ENCODE results near the gene ELN. TPM values are rescaled to one million over a fixed set of nuclear protein-coding genes. Genes with fewer than 3 reads are reported as not detected.

ELN gene
- total RNA-seq, 1 experiment from 2014 or later, result 0.26 TPM

- H3K4me1 ChIP-seq (ENCODE audit: control insufficient read depth, insufficient read depth, low read length), result peaks cover 8% of the 10 kb centered on the region; the same call in 1 of the 2 replicates
- no peak for ATAC-seq
- H3K9me3 ChIP-seq (ENCODE audit: control insufficient read depth, insufficient read depth, low read depth, low read length), result no peaks in the 10 kb centered on the region
- H3K27ac ChIP-seq (ENCODE audit: low read length), result no peak overlapping the region
- TF ChIP-seq TCF7L2 (IDR thresholded peaks at IDR 0.05; ENCODE audit: low read depth, low read length), result no peak
- TF ChIP-seq REST (IDR thresholded peaks at IDR 0.05; ENCODE audit: insufficient read depth in 1 of 2, low read depth in 2 of 2, low read length in 1 of 2), result no peak
- TF ChIP-seq CTCF (IDR thresholded peaks at IDR 0.05), result no peak
- no peak for TF ChIP-seq SIN3A (IDR thresholded peaks at IDR 0.05; ENCODE audit: borderline replicate concordance, insufficient read depth, low read depth, low read length)
- no peak for TF ChIP-seq POLR2AphosphoS5 (IDR thresholded peaks at IDR 0.05; ENCODE audit: low read depth, low read length)
- in situ Hi-C loops (cut with HindIII; ENCODE audit: low pct_unique_long_range_greater_than_20kb, low sequenced_read_pairs) (no loop called here), intact Hi-C loops (cut with micrococcal nuclease; ENCODE audit: unreplicated experiment) (no loop called here)
- CTCF ChIA-PET, result no interaction called here
- BruUV-seq (replicated peaks), result no TSS peak
- no peaks in the 10 kb centered on the region for H3K36me3 ChIP-seq (ENCODE audit: control insufficient read depth, insufficient read depth, low read length)
- H3K27me3 ChIP-seq (ENCODE audit: control insufficient read depth, insufficient read depth, low read length), result no peaks in the 10 kb centered on the region
- POLR2A ChIA-PET, result no interaction called here
- H3K4me3 ChIP-seq (ENCODE audit: low read depth in 2 of 2, low read length in 2 of 2), result no peak overlapping the region
- no peak for DNase-seq (ENCODE audit: low read depth, low spot score)
Observed at GRCh38 chr7:73981933-73982332, 46.0 kb upstream of the ELN start.

GRCh38 chr7:73983437-73984164 lies 44.4 kb upstream of the ELN start:
- no TSS peak for BruUV-seq (replicated peaks)
- peaks cover 5% of the 10 kb centered on the region; the same call in 1 of the 2 replicates for H3K4me1 ChIP-seq (ENCODE audit: control insufficient read depth, insufficient read depth, low read length)
- H3K4me3 ChIP-seq (ENCODE audit: low read depth in 2 of 2, low read length in 2 of 2), result no peak overlapping the region
- no peak for DNase-seq (ENCODE audit: low read depth, low spot score)
- H3K27me3 ChIP-seq (ENCODE audit: control insufficient read depth, insufficient read depth, low read length), result no peaks in the 10 kb centered on the region
- POLR2A ChIA-PET, result interaction anchor here (0.7 kb wide), 2 partner anchors 87 to 139 kb away, joined by 4 to 9 read pairs; no protein-coding TSS in a partner anchor
- intact Hi-C loops (cut with micrococcal nuclease; ENCODE audit: unreplicated experiment), result no loop called here
- in situ Hi-C loops (cut with HindIII; ENCODE audit: low pct_unique_long_range_greater_than_20kb, low sequenced_read_pairs), result no loop called here
- ATAC-seq, result no peak
- no peak overlapping the region for H3K27ac ChIP-seq (ENCODE audit: low read length)
- H3K36me3 ChIP-seq (ENCODE audit: control insufficient read depth, insufficient read depth, low read length), result no peaks in the 10 kb centered on the region
- TF ChIP-seq CTCF (IDR thresholded peaks at IDR 0.05), result no peak
- no peak for TF ChIP-seq POLR2AphosphoS5 (IDR thresholded peaks at IDR 0.05; ENCODE audit: low read depth, low read length)
- TF ChIP-seq TCF7L2 (IDR thresholded peaks at IDR 0.05; ENCODE audit: low read depth, low read length), result no peak
- no peak for TF ChIP-seq SIN3A (IDR thresholded peaks at IDR 0.05; ENCODE audit: borderline replicate concordance, insufficient read depth, low read depth, low read length)
- TF ChIP-seq REST (IDR thresholded peaks at IDR 0.05; ENCODE audit: insufficient read depth in 1 of 2, low read depth in 2 of 2, low read length in 1 of 2), result no peak
- CTCF ChIA-PET, result no interaction called here
- H3K9me3 ChIP-seq (ENCODE audit: control insufficient read depth, insufficient read depth, low read depth, low read length), result no peaks in the 10 kb centered on the region
